Skeletal muscle cell (primary cell): ENCODE results near the gene SMIM43.
"Not testable (repeated sequence)": the region's sequence is repeated elsewhere in the genome, so short reads cannot be mapped to it uniquely, and the experiment has no call there.

Source experiments
- DNase-seq: peaks from one replicate; pipeline ENCODE4 v3.0.0-alpha.2; 2010; ENCODE audit warnings: low read depth
- H3K4me3 ChIP-seq: 2 replicates; pipeline ENCODE4 v1.5.1; 2011; ENCODE audit warnings: low read depth, mild to moderate bottlenecking, control low read depth, low read length, moderate library complexity

SMIM43 gene

GRCh38 chr4:121785479-121785878 is 20.5 kb upstream of the SMIM43 start:
- peak; percentile 42 for DNase-seq
- H3K4me3 ChIP-seq, result no peak overlapping the region

GRCh38 chr4:121784975-121785374 is 20.0 kb upstream of the SMIM43 start:
- no peak overlapping the region for H3K4me3 ChIP-seq
- DNase-seq, result peak; percentile 91

GRCh38 chr4:121784401-121784800 is 19.4 kb upstream of the SMIM43 start:
- no peak overlapping the region for H3K4me3 ChIP-seq
- no peak for DNase-seq

GRCh38 chr4:121783210-121783609 is 18.2 kb upstream of the SMIM43 start:
- no peak overlapping the region for H3K4me3 ChIP-seq
- DNase-seq, result no peak

GRCh38 chr4:121778991-121779628 is 14.1 kb upstream of the SMIM43 start:
- no peak overlapping the region for H3K4me3 ChIP-seq

GRCh38 chr4:121777625-121778024 is 12.7 kb upstream of the SMIM43 start:
- H3K4me3 ChIP-seq, result no peak overlapping the region
- no peak for DNase-seq

More at GRCh38 chr4:121778991-121779628, 14.1 kb upstream of the SMIM43 start:
- no peak for DNase-seq

- DNase-seq, result no peak
- no peak overlapping the region for H3K4me3 ChIP-seq
These were observed 11.8 kb upstream of the SMIM43 start for GRCh38 chr4:121776610-121777401.

GRCh38 chr4:121773883-121774282 is 8.9 kb upstream of the SMIM43 start:
- no peak for DNase-seq
- no peak overlapping the region for H3K4me3 ChIP-seq

GRCh38 chr4:121771869-121772268 is 6.9 kb upstream of the SMIM43 start:
- no peak for DNase-seq
- no peak overlapping the region for H3K4me3 ChIP-seq

GRCh38 chr4:121769341-121769740 is 4.4 kb upstream of the SMIM43 start:
- H3K4me3 ChIP-seq, result no peak overlapping the region
- DNase-seq, result no peak

GRCh38 chr4:121767166-121767565 is 2.2 kb upstream of the SMIM43 start:
- no peak overlapping the region for H3K4me3 ChIP-seq
- no peak for DNase-seq

- no peak for DNase-seq
- no peak overlapping the region for H3K4me3 ChIP-seq
These were observed 1.1 kb upstream of the SMIM43 start for GRCh38 chr4:121765971-121766538.

GRCh38 chr4:121765368-121765705 is 373 bp upstream of the SMIM43 start:
- no peak for DNase-seq
- H3K4me3 ChIP-seq, result peak overlapping the region; percentile 71

GRCh38 chr4:121764303-121764701 is 662 bp downstream of the SMIM43 start:
- peak overlapping the region; percentile 71 for H3K4me3 ChIP-seq
- no peak for DNase-seq

GRCh38 chr4:121760205-121760604 is 4.8 kb downstream of the SMIM43 start:
- H3K4me3 ChIP-seq, result no peak overlapping the region
- no peak for DNase-seq

- H3K4me3 ChIP-seq, result no peak overlapping the region
- DNase-seq, result peak; percentile 12
These were observed 5.9 kb downstream of the SMIM43 start for GRCh38 chr4:121758925-121759568.

GRCh38 chr4:121752142-121752541 is 12.8 kb downstream of the SMIM43 start:
- DNase-seq, H3K4me3 ChIP-seq: not testable (repeated sequence)

- H3K4me3 ChIP-seq, result no peak overlapping the region
- no peak for DNase-seq
These were observed 15.7 kb downstream of the SMIM43 start for GRCh38 chr4:121749225-121749624.

GRCh38 chr4:121742794-121743193 is 22.2 kb downstream of the SMIM43 start:
- DNase-seq, result no peak
- no peak overlapping the region for H3K4me3 ChIP-seq

GRCh38 chr4:121741751-121742150 is 23.2 kb downstream of the SMIM43 start:
- DNase-seq, result no peak
- H3K4me3 ChIP-seq, result no peak overlapping the region
